GM12875 (cell line): Measurements from ENCODE around the gene MED7.

Experiments
- H3K4me3 ChIP-seq: one replicate; pipeline ENCODE4 v1.5.1; 2011; ENCODE audit warnings: low read depth, low read length, control low read depth
- TF ChIP-seq, protein P1 (sequence below): IDR thresholded peaks from 2 replicates; pipeline ENCODE4 v1.5.1; 2011; ENCODE audit warnings: low read depth, mild to moderate bottlenecking, control low read depth, inconsistent platforms, low read length, moderate library complexity, borderline replicate concordance; ENCODE audit not compliant: insufficient read depth

Gene MED7

DNA sequence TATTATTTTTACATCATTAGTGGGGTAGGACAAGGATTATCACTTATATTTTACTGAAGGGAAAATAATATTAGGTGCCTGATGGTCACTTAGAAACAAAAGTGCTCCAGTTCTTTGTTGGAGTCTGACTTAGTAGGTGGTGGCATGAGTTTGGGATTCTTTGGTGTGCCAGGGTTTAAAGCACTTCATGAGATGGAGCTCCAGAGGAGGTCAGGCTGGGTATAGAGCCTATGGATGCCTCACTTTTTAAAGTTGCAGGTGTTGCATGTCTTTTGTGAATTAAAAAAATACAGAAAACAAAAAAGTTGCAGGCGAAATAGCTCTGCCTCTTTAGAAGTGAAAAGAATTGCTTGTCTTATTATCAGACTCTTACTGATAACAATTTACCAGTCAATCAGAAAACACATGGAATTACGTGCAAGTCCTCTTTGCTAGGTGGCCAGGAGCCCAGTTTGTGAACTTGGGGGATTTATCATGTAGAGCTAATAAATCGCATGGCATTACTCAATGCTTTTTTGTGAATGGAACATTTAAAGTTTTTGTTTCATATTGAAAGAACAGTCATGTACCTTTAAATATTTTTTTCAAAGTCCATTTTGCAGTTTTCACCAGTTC is 39.6 kb upstream of the MED7 start:
- TF ChIP-seq, protein P1, sequence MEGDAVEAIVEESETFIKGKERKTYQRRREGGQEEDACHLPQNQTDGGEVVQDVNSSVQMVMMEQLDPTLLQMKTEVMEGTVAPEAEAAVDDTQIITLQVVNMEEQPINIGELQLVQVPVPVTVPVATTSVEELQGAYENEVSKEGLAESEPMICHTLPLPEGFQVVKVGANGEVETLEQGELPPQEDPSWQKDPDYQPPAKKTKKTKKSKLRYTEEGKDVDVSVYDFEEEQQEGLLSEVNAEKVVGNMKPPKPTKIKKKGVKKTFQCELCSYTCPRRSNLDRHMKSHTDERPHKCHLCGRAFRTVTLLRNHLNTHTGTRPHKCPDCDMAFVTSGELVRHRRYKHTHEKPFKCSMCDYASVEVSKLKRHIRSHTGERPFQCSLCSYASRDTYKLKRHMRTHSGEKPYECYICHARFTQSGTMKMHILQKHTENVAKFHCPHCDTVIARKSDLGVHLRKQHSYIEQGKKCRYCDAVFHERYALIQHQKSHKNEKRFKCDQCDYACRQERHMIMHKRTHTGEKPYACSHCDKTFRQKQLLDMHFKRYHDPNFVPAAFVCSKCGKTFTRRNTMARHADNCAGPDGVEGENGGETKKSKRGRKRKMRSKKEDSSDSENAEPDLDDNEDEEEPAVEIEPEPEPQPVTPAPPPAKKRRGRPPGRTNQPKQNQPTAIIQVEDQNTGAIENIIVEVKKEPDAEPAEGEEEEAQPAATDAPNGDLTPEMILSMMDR, result no peak
- no peak overlapping the region for H3K4me3 ChIP-seq

DNA sequence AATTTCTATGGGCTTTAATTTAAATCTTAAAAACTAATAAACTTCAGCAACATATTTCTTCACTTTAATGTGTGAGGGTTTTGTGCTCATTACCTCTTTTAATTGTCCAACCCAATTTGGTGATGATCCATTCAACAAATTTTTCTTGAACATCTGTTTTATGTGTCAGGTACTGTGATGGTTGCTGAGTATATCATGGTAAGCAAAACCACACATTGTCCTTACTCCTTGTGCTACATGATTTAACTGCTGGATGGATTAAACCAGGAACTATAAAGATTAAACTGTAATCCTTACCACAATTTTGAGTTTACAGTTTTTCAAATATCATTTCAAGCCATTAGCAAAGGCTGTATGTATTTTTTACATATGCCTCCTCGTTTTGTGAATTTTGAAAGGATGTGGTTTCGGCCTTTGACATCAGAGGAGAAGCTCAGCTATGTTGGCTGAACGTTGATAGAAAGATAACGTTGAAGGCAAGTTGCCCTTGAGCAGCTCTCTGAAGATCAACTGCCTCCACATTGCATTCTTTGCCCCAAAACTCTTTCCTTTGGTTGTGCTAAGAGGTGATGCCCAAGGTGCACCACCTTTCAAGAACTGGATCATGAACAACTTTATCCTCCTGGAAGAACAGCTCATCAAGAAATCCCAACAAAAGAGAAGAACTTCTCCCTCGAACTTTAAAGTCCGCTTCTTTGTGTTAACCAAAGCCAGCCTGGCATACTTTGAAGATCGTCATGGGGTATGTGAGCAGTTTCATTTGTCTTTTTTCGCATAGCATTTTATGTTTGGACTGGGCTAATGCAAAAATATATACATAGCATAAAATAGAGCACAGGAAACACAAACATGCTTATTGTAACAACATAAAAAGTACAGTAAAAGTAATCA is 38.0 kb upstream of the MED7 start, which contains the start of gene ITK:
ITK (plus strand) TSS at position 467 of the 891 bp plus-strand sequence; CDS start at position 605, 138 bp downstream.
- no peak within 1 kb of the TSS for H3K4me3 ChIP-seq

DNA sequence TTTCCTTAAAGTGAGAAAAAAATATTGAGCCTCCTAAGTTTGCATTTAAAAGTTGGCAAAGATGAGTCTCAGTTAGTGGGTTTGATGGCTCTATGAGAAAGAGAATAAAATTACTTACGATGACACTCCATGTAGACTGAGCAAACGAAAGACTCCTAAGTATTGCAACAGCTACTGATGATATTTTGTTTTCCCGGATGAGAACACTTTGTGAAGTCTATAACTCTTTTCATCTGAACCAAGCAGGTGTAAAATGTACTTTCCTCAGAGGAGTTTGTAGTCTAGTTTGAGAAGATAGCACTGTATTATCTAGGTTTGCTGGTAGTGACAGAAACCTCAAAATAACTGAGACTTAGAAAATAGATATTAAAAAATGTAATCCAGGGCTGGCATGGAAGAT is 36.3 kb upstream of the MED7 start:
- TF ChIP-seq, protein P1, result no peak
- H3K4me3 ChIP-seq, result no peak overlapping the region

More for the DNA sequence above, 38.0 kb upstream of the MED7 start, which contains the start of gene ITK:
- TF ChIP-seq, protein P1, result no peak

DNA sequence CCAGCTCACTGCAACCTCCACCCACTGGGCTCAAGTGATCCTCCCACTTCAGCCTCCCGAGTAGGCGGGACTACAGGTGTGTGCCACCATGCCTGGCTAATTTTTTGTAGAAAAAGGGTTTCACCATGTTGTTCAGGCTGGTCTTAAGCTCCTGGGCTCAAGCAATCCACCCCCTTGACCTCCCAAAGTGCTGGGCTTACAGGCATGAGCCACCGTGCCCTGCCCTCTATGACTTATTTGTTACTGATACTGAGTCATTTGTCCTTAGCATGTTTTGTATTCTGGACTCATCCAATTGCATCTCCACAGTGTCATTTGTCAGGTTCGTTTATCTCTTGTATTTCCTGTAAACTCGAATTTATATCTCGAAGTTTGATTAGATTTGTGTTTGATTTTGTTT is 35.3 kb upstream of the MED7 start:
- TF ChIP-seq, protein P1, result no peak

DNA sequence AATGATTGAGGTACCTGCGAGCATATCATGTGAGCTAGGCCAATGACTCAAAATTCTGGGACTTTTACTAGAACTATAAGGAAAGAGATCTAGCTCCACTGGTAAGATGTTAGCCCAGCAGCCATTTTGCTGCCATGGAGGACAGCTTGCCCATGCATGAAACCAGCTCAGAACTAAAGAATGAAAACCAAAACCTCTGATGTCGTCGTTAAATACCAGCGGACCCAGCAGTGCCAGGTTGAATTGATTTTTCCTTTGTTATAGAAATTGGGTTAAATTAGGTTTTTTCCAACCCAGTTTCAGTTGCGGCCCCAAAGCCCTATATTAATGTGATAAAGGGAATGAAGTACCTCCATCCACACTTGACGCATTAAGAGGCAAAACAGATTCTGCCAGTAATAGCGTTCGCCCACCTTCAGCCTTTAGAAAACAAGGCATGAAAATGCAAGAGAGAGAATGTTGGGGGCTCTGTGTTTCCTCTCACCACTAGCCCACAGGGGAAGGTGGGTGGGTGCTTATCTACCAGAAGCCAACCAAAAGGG is 32.5 kb upstream of the MED7 start:
- TF ChIP-seq, protein P1, result no peak
- no peak overlapping the region for H3K4me3 ChIP-seq

More for the DNA sequence above, 35.3 kb upstream of the MED7 start:
- no peak overlapping the region for H3K4me3 ChIP-seq

DNA sequence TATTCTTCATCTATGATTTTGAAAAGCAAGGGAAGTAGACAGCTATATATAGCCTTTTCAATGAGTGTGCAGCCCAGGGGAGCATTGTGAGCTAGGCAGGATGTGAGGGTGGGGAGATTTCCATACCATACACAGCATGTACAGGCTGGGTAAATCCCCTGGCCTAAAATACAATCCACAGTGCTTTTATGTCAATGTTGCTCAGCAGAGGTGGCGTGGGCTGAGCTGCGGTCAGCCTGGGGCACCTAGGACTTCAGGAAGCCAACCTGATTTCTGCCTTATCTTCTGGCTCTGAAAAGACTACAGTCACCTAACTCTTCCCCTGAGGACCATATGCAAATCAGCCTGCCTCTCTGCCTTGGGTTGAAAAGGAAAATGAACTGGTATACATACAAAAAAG is 29.7 kb upstream of the MED7 start:
- peak overlapping the region; percentile 23 for H3K4me3 ChIP-seq
- TF ChIP-seq, protein P1, result no peak
